Femur (tissue), 1 donor: Measurements from ENCODE around the gene PLCH1.

Experiments used
- DNase-seq: peaks from one replicate; pipeline ENCODE4 v3.0.0-alpha.2; 2017

Gene PLCH1

DNA sequence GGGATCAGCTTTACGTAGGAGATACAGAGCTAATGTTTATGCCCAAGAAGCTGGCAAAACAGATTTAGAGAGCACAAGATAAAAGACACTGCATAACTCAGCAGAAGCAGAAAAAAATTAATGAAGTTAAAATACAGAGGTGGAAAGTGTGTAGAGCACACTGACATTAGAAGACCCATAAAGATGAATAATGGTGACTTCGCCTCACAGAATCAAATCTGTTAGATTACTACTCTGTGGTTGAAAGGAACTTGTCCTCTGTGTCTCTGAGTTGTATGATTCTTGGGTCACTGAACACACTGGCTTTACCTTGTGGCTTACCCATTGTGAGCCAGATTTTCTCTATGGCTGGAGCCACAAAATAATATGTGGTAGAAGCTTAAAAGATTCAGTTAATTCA is 224.4 kb downstream of the PLCH1 start:
- DNase-seq = no peak

DNA sequence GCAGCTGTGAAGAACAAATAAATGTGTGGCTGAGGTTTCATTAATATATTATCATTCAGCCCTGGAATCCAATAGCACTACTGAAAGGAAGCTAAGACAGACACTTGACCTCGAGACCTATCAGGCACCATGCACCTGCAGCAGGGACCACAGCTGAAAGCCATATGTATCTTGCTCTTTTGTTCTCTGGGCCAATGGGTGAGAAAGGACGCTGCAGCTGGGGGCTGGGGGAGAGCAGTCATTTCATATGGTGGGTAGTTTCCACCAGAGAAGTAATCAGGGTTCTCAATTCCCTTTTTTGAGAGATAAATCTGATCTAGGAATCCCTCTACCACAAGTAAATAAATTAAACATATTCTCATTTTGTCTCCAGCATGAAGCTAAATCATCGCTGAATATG is 225.8 kb downstream of the PLCH1 start:
- DNase-seq = no peak

DNA sequence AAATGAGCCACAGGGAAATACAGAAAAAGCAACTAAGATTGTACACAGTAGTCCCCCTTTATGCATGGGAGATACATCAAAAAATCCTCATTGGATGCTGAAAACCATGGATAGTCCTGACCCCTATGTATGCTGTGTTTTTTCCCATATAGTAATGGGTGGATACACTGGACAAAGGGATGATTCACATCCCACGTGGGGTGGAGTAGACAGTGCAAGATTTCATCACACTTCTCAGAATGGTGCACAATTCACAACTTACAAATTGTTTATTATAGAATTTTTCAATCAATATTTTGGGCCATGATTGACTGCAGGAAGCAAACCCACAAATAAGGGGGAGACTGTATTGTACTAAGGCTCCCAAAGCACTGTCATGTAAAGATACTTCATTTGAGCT is 227.0 kb downstream of the PLCH1 start:
- DNase-seq = no peak

DNA sequence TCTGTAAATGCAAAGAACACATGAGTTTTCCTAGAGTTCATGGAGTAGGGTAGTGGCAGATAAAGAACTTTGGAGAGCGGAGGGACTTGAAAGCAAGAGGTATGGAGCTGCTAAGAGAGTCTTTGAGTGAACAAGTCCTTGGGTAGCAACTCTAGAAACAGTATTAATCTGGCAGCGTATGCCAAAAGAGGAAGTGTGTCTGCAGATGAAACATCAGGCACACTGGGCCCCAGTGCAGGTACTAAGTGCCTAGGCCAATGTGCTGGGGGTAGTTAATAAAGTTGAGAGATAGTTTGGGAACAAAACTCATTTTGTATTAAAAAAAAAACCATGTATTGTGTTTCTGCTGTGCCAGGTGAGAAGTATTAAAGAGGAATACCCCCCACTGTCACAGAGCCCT is 228.4 kb downstream of the PLCH1 start:
- no peak for DNase-seq

DNA sequence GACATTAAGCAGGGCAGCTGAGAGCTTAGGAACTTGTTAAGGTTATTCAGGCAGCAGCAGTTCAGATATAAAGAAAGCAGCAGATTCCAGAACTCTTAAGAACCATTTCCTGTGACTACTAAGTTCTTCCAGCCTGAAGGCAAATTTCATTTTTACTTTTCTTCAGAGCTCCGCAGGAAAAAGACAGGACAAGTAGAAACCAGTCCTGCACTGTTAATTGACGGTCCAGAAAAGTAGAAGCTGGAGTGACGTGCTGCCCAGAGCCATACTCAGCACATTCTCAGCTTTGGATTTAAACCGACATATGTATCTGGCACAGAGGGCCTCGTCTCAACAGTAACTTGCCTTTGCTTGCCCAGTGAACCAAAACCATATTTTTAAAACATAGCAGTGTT is 232.0 kb downstream of the PLCH1 start:
- no peak for DNase-seq

DNA sequence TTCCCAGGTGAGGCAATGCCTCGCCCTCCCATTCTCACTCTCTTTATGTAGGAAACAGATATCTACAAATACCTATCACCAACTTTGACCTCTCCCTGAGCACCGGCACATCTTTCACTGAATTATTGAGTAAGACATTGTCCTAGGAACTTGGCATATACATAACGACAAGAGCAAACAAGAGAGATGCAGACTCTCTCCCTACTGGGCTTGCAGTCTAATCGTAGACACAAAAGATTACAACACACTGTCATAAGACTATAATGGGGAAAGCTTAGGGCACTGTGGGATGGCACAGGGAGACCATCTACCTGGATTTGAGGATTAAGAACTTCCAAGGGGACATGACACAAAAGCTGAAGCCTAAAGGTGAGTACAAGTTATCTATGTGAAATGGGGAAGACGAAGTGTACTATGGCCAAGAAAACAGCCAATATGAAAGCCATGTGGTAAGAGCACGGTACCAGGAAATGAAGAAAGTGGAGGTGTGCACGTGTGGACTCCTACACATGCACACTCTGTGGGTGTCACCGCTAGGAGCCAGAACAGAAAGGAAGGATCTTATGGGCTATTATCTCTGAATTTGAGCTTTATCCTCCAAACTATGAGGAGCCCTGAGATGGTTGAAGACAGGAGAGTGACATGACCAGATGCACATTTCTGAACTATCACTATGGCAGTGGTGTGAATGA is 232.6 kb downstream of the PLCH1 start:
- DNase-seq = no peak

GRCh38 chr3:155504682-155505081 is 240.2 kb downstream of the PLCH1 start:
- no peak for DNase-seq

- no peak for DNase-seq
These were observed 242.2 kb downstream of the PLCH1 start for GRCh38 chr3:155502630-155503029.

- no peak for DNase-seq
These were observed 244.6 kb downstream of the PLCH1 start for GRCh38 chr3:155500194-155500818.

- no peak for DNase-seq
These were observed 246.8 kb downstream of the PLCH1 start for GRCh38 chr3:155497930-155498647.

DNA sequence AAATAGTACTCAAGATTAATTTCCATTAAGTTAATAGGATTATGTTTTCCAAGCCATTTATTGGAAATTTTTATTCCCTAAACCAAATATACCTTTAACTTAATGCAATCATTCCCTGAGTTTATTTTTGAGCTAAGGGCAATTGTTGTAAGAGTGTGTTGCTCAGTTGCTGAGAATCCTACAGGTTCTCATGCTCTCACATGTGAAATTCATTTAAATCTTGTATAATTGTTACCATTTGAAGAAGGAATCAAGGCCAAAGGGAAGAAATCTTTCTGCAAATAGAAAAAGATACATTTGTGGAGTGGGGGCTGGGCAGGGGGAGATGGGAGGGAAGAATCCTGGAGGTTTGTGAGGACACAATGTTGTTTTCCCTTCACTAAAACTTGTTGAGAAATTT is 248.7 kb downstream of the PLCH1 start:
- DNase-seq = no peak

DNA sequence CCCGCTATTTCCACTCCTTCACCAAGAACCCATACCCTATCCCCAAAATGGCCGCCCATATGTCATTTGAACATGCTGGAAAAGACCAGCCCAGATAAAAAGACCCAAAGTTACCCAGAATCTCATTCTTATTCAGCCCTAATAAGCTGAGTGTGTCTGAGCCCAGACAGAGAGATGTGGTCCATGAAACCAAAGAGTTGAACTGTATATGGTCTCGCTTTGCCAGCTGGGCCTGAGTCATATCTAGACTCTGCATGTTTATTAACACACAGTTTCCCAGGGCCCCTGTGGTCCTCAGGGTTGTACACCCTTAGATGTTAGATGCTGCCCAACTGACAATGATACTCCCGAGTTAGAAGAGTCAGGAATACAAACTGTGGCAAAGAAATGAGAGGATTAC is 249.5 kb downstream of the PLCH1 start:
- no peak for DNase-seq

GRCh38 chr3:155494332-155494731 is 250.5 kb downstream of the PLCH1 start:
- DNase-seq = no peak

DNA sequence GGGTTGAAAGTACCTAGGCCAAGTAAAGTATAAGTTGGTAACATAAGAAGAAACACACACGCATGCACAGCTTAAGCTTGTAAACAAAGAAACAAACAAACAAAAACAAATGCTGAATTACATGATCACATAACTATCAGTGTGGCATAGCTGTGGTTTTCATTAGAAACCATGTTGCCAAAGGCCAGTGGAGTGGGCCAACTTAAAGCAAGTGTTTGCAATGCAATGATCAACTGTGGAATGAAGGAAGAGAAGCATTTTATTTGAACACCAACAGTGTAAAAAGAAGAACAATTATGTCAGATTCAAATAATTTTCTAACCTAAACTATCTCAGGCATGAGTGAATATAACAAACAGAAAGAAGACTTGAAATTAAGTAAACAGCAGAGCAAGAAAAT is 252.0 kb downstream of the PLCH1 start:
- DNase-seq = no peak

GRCh38 chr3:155491696-155492095 is 253.2 kb downstream of the PLCH1 start:
- no peak for DNase-seq

GRCh38 chr3:155488671-155489070 is 256.2 kb downstream of the PLCH1 start:
- DNase-seq = no peak

GRCh38 chr3:155485897-155486296 is 259.0 kb downstream of the PLCH1 start:
- DNase-seq = no peak

DNA sequence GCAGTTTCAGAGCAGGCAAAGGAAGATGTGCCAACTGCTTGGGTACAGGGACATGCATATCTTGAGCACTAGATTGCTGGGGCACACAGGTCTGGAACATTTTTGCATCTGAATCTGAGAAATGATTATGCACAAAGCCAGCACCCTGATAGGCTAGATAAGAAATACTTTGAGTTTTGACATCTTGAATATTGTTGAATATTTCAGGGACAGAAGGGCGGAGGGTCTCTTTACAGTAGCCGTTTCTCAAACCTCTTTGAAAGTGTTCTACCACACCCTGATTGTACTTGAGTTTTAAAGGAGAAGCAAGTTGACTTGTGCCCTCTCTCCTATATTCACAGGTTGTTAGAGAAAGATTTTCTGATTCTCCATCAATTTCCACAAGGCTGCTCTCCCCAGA is 263.3 kb downstream of the PLCH1 start:
- DNase-seq = no peak

GRCh38 chr3:155481089-155481488 is 263.8 kb downstream of the PLCH1 start:
- no peak for DNase-seq

DNA sequence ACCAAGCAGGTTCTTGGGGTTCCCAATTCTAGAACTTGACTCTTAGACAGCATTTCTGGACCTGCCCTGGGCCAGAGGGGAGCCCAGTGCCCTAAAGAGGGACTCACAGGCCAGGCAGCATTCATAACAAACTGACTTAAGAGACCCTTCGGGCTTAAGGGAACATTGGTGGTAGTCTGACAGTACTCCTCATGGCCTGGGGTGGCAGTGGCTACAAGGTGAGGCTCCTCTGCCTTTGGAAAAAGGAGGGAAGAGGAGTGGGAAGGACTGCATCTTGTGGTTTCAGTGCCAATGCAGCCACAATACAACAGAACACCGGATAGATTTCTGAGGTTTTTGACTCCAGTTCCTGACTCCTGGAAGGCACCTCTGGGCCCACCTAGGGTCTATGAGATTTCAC is 279.2 kb downstream of the PLCH1 start:
- DNase-seq = no peak

DNA sequence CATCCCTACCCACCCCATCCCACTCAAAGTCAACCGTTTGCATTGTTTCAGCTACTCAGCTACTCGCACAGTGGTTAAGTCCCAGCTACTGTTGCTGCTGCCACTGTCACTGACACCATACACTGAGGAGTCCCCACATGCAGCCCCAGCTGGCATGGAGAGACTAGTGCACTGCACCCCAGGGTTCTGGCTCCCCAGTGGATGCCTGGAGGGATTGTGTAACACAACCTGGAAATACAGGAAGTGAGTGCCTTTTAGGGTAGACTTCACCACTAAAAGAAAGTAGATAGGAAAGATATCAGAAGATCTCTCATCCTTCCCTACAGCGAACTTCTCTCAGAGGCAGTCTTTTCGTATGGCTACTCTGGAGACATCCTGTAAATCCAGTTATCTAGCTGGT is 282.2 kb downstream of the PLCH1 start:
- DNase-seq = no peak

DNA sequence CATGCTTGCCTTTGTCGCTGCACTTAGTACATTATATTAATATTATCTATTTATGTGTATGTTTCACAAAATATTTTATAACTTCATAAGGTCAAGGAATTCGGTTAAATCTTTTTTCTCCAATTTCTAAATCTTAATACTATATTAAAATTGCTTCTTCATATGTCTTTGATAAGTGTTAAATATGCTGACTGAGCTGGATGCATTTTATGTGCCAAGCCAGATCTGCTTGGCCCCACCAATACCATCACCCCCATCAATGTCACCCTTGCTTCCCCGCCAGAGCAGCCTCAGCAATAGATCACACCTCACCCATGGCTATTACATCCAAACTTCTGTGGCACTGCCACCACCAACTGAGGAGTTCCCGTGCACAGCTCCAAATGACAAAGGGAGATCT is 287.3 kb downstream of the PLCH1 start:
- no peak for DNase-seq

- no peak for DNase-seq
These were observed 289.1 kb downstream of the PLCH1 start for GRCh38 chr3:155455765-155456164.

DNA sequence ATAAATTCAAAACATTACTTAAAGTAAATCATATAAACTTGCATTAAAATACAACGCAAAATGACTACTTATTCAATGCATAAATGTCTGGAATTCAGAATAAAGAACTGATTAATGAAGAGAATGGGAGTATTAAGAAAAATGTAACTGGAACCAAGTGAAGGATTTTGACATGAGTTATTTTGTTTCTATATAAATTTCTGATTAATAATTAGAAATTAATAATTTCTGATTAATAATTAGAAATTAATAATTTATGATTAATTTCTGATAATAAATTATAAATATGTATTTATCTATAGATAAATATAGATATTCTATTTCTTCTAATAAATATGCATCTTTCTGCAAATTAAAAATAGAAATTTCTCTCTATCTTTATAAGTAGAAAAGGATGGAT is 291.4 kb downstream of the PLCH1 start:
- no peak for DNase-seq
